ENCODE data around the gene FOSB. TPM values are rescaled to one million over a fixed set of nuclear protein-coding genes. Genes with fewer than 3 reads are reported as not detected.

Gene FOSB
- total and polyA plus RNA-seq, 9 of the 15 experiments (the other 6 are each of a cell fraction or from before 2014, with no cell fraction given) = 0.11 to 2.7 (median 0.73) TPM

GRCh38 chr19:45469132-45469944, 1.5 kb downstream of the FOSB start (continued):
- TF ChIP-seq AFF4 (CRISPR knock-in tag; IDR thresholded peaks at IDR 0.05) = peak; percentile 83
- TF ChIP-seq NELFE (IDR thresholded peaks at IDR 0.05; ENCODE audit: insufficient read depth, insufficient read length) = no peak
- TF ChIP-seq LARP7 (IDR thresholded peaks at IDR 0.05) = no peak
- no peak for TF ChIP-seq ZNF224 (CRISPR knock-in tag; IDR thresholded peaks at IDR 0.05)
- 0 out of 2 replicates have a peak, but pooled peaks have one; percentile 47 for TF ChIP-seq ELF4 (CRISPR knock-in tag; IDR thresholded peaks at IDR 0.05)
- peak; percentile 82; the same call in 1 of the 2 replicates for TF ChIP-seq ATF7 (IDR thresholded peaks at IDR 0.05)
- TF ChIP-seq, protein P1, sequence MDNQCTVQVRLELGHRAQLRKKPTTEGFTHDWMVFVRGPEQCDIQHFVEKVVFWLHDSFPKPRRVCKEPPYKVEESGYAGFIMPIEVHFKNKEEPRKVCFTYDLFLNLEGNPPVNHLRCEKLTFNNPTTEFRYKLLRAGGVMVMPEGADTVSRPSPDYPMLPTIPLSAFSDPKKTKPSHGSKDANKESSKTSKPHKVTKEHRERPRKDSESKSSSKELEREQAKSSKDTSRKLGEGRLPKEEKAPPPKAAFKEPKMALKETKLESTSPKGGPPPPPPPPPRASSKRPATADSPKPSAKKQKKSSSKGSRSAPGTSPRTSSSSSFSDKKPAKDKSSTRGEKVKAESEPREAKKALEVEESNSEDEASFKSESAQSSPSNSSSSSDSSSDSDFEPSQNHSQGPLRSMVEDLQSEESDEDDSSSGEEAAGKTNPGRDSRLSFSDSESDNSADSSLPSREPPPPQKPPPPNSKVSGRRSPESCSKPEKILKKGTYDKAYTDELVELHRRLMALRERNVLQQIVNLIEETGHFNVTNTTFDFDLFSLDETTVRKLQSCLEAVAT (IDR thresholded peaks at IDR 0.05) = peak in 1 of 2 experiments; percentile 60; a peak in 1 of 4 replicates
- TF ChIP-seq HDAC2 (IDR thresholded peaks at IDR 0.05) = peak; percentile 61
- no peak for TF ChIP-seq ZNF76 (CRISPR knock-in tag; IDR thresholded peaks at IDR 0.05; ENCODE audit: borderline replicate concordance)
- TF ChIP-seq CCNT2 (IDR thresholded peaks at IDR 0.05; ENCODE audit: borderline replicate concordance, extremely low read depth, insufficient read length, low read depth, low read length) = peak; percentile 96
- peak; percentile 69; the same call in 1 of the 2 replicates for TF ChIP-seq PHF8 (IDR thresholded peaks at IDR 0.05; ENCODE audit: borderline replicate concordance, low read length)
- TF ChIP-seq DMBX1 (CRISPR knock-in tag; IDR thresholded peaks at IDR 0.05; ENCODE audit: borderline replicate concordance) = no peak
- peak in 1 of 2 experiments; percentile 69; a peak in 2 of 4 replicates for TF ChIP-seq HDAC1 (IDR thresholded peaks at IDR 0.05)
- TF ChIP-seq MTA3 (IDR thresholded peaks at IDR 0.05; ENCODE audit: borderline replicate concordance) = peak; percentile 48; the same call in 1 of the 2 replicates
- TF ChIP-seq ZFX (CRISPR knock-in tag; IDR thresholded peaks at IDR 0.05) = peak; percentile 64
- TF ChIP-seq, protein P2, sequence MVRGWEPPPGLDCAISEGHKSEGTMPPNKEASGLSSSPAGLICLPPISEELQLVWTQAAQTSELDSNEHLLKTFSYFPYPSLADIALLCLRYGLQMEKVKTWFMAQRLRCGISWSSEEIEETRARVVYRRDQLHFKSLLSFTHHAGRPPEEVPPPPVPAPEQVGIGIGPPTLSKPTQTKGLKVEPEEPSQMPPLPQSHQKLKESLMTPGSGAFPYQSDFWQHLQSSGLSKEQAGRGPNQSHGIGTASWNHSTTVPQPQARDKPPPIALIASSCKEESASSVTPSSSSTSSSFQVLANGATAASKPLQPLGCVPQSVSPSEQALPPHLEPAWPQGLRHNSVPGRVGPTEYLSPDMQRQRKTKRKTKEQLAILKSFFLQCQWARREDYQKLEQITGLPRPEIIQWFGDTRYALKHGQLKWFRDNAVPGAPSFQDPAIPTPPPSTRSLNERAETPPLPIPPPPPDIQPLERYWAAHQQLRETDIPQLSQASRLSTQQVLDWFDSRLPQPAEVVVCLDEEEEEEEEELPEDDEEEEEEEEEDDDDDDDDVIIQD (CRISPR knock-in tag; IDR thresholded peaks at IDR 0.05) = no peak
- no peak for TF ChIP-seq KDM1A (IDR thresholded peaks at IDR 0.05)
- no peak for TF ChIP-seq BACH1 (tag; IDR thresholded peaks at IDR 0.05)
- TF ChIP-seq CHD2 (IDR thresholded peaks at IDR 0.05; ENCODE audit: low read depth, low read length) = peak; percentile 40; the same call in 1 of the 2 replicates
- TF ChIP-seq C11orf30 (IDR thresholded peaks at IDR 0.05; ENCODE audit: low read depth) = no peak
- no peak for TF ChIP-seq IRF9 (tag; IDR thresholded peaks at IDR 0.05)
